ENCODE data around the gene KLHDC4. TPM values are rescaled to one million over a fixed set of nuclear protein-coding genes. Genes with fewer than 3 reads are reported as not detected.

KLHDC4 gene
- total and polyA plus RNA-seq, 9 of the 15 experiments (the other 6 are each of a cell fraction or from before 2014, with no cell fraction given), result 1.3 to 68.1 (median 32.8) TPM

- TF ChIP-seq PKNOX1 (IDR thresholded peaks at IDR 0.05) (peak; percentile 61), ZNF785 (CRISPR knock-in tag; IDR thresholded peaks at IDR 0.05) (no peak), SMARCC2 (IDR thresholded peaks at IDR 0.05; ENCODE audit: low read depth) (no peak), DPF2 (IDR thresholded peaks at IDR 0.05) (peak; percentile 19; the same call in 1 of the 2 replicates), HDAC2 (IDR thresholded peaks at IDR 0.05) (peak; percentile 44; the same call in 1 of the 2 replicates), NFE2L1 (tag; IDR thresholded peaks at IDR 0.05; ENCODE audit: borderline replicate concordance, low read depth) (no peak), OTX1 (CRISPR knock-in tag; IDR thresholded peaks at IDR 0.05) (no peak), ZNF318 (IDR thresholded peaks at IDR 0.05; ENCODE audit: borderline replicate concordance in 1 of 2, low read depth in 1 of 2) (peak in 1 of 2 experiments; percentile 75; a peak in 1 of 4 replicates), TAF1 (IDR thresholded peaks at IDR 0.05; ENCODE audit: control insufficient read depth, extremely low read depth, insufficient read depth, low read length, severe bottlenecking) (no peak), ZNF24 (IDR thresholded peaks at IDR 0.05) (no peak), ZKSCAN1 (IDR thresholded peaks at IDR 0.05; ENCODE audit: low read depth, low read length) (0 out of 2 replicates have a peak, but pooled peaks have one; percentile 34), MYC (IDR thresholded peaks at IDR 0.05; ENCODE audit: low read depth, low read length) (peak; percentile 86), MYC (CRISPR knock-in tag; IDR thresholded peaks at IDR 0.05; ENCODE audit: borderline replicate concordance, low read depth) (no peak)
- TF ChIP-seq, protein P1, sequence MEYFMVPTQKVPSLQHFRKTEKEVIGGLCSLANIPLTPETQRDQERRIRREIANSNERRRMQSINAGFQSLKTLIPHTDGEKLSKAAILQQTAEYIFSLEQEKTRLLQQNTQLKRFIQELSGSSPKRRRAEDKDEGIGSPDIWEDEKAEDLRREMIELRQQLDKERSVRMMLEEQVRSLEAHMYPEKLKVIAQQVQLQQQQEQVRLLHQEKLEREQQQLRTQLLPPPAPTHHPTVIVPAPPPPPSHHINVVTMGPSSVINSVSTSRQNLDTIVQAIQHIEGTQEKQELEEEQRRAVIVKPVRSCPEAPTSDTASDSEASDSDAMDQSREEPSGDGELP (CRISPR knock-in tag; IDR thresholded peaks at IDR 0.05; ENCODE audit: borderline replicate concordance), result peak; percentile 85
- TF ChIP-seq, protein P2, sequence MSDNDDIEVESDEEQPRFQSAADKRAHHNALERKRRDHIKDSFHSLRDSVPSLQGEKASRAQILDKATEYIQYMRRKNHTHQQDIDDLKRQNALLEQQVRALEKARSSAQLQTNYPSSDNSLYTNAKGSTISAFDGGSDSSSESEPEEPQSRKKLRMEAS (CRISPR knock-in tag; IDR thresholded peaks at IDR 0.05), result peak; percentile 64
- TF ChIP-seq, protein P3, sequence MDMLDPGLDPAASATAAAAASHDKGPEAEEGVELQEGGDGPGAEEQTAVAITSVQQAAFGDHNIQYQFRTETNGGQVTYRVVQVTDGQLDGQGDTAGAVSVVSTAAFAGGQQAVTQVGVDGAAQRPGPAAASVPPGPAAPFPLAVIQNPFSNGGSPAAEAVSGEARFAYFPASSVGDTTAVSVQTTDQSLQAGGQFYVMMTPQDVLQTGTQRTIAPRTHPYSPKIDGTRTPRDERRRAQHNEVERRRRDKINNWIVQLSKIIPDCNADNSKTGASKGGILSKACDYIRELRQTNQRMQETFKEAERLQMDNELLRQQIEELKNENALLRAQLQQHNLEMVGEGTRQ (CRISPR knock-in tag; IDR thresholded peaks at IDR 0.05), result 0 out of 2 replicates have a peak, but pooled peaks have one; percentile 11
Observed at GRCh38 chr16:87723226-87723623, 42.6 kb downstream of the KLHDC4 start (continued).
